HG03066 (cell line): ENCODE data around the gene CEP68.
"Not testable (repeated sequence)": the region's sequence is repeated elsewhere in the genome, so short reads cannot be mapped to it uniquely, and the experiment has no call there.

Experiments
- ATAC-seq: cut with Tn5 transposase; IDR thresholded peaks from one replicate; pipeline ENCODE4 v1.9.1; 2021; ENCODE audit warnings: low read depth; ENCODE audit not compliant: unreplicated experiment

The CEP68 gene

GRCh38 chr2:65030476-65031332 lies 25.5 kb upstream of the CEP68 start:
- no peak for ATAC-seq

DNA sequence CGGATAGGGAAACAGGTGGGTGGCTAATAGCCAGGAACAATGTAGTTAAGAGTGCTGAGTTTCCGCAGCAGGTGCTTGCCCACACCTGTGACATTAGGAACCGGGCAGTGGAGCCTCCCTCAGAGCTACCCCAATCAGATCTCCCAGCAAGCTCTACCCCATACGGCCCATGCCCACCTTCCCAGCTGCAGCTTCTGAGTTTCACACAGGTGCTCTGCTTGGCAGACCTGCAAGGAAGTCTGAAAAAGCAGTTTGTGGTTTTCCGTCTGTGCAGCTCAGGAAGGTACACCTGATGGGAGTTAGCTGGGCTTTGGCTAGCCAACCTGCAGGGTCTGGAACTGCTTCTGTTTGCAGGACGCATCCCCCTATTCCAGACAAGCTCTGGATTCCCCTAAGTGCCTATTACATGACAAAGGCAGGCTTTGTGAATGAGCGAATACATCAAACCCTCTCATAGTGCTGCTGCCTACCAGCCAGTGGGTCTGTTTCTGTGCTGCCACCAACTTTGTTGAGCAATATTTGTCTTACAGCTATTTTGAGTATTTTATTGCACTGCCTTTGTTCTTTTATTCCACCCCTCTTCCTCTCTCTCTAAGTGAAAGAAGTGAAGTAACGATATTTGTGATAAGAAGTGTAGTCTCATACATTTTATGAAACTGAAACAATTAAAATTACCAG lies 24.7 kb upstream of the CEP68 start:
- ATAC-seq = no peak

GRCh38 chr2:65032019-65032975 lies 23.9 kb upstream of the CEP68 start:
- ATAC-seq = no peak

GRCh38 chr2:65033178-65033577 lies 23.0 kb upstream of the CEP68 start:
- ATAC-seq = no peak

- ATAC-seq = not testable (repeated sequence)
Measured at GRCh38 chr2:65033667-65034066, 22.5 kb upstream of the CEP68 start.

DNA sequence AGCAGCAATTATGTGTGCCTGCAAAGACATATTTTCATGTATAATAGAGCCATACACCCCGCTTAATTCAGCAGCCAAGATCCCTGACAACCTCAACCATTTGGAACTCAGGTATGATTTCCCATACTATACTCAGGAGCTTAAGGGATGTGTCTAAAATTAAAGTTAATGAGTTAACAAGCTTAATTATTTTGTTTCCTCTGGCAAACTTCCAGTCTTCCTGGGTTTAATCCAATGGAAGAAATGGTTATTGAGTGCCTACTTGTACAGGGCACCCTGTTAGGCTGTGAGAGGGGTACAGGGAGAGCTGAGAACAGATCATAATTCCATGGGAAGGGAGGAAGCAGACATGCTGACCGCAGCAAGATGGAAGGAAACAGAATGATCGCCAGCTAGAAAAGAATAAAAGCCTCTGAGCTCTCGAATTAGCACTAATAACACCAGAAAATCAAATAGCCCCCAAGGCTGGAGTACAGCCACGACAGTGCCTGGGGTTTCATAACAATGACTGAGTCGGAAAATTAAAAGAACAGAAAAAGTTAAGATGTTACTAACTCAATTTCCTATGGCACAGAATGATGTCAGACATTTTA lies 20.8 kb upstream of the CEP68 start:
- no peak for ATAC-seq

- ATAC-seq = no peak
Measured at GRCh38 chr2:65037178-65037577, 19.0 kb upstream of the CEP68 start.

DNA sequence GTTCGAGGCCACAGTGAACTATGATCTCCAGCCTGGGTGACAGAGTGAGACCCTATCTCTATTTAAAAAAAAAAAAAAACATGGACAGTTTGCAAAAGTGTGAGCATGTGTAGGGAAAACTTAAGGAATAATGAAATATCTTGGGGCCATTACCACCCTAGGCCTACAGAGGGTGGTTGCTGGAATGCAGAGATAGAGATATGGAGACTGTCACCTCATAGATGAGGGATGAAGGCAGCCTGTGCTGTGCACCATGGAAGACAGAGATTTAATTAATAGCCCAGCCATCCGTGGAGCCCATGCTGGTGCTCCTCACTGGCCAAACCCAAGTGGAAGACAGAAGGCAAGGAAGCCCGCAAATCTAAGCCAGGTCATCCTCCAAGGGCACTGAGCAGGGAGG lies 16.6 kb upstream of the CEP68 start:
- ATAC-seq = no peak

- peak; percentile 87 for ATAC-seq
Measured at GRCh38 chr2:65040400-65041261, 15.6 kb upstream of the CEP68 start.

DNA sequence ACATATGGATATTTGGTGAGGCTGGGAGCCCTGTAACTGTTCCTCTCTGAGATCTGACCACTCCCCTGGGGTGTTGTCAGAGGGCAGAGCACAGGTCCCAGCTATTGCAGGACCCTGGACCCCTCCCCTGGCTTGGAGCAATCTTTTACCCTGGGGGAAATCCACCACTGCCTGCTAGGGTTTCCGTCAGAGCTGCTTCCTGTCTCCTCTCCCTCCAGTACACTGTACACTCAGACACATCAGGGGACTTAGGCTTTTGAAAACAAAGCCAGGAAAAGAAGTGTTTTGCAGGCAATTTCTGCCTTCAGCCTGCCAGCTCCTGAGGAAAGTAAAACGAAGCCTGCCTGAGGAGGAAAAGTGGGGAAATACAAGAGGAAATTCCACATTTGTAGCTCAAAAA lies 13.2 kb upstream of the CEP68 start:
- no peak for ATAC-seq

DNA sequence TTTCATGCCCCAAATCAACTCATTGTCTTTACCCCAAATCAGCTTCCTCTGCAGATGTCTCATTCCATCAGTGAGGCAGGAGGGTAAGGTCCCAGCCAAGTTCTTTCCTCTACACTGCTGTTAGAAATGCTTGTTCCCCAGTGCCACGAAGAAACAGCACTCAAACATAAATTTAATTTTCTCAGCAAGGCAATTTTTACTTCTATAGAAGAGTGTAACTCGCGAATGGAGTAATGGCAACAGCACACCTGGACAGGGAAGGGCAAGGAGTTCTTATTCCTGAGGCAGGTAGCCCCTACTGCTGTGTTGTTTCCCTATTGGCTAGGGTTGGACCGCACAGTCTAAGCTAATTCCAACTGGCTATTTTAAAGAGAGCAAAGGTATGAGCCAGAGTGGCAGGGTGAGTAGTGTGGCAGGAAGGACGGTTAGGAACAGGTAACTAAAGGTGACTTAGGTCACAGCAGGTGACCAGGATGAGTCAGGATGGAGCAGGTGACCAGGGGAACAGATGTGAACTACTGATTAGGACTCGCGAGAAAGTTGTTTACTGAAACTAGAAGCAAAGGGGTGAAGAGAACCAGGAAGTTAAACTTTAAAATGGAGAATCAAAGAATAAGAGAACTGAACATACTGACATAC lies 12.0 kb upstream of the CEP68 start:
- ATAC-seq = no peak

DNA sequence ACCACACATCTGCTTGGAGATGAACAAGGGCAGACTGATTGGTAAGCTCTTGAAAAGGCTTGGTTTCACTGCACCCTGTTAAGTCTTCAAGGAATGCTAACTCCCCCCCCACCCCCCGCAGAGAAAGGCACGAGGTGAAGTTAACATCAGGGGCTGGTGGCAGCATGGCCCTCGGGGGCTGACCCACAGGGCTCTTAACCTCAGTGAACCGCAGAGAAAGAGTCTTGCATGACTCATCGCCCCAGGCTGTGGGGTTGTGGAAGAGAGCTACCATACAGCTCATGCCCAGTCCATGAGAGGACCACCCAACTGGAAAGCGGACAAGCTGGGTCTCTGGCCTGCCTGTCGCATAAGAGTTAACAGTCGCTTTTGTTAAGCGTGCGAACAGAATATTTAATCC lies 10.6 kb upstream of the CEP68 start:
- ATAC-seq = no peak

- no peak for ATAC-seq
Measured at GRCh38 chr2:65046633-65047407, 9.4 kb upstream of the CEP68 start.

DNA sequence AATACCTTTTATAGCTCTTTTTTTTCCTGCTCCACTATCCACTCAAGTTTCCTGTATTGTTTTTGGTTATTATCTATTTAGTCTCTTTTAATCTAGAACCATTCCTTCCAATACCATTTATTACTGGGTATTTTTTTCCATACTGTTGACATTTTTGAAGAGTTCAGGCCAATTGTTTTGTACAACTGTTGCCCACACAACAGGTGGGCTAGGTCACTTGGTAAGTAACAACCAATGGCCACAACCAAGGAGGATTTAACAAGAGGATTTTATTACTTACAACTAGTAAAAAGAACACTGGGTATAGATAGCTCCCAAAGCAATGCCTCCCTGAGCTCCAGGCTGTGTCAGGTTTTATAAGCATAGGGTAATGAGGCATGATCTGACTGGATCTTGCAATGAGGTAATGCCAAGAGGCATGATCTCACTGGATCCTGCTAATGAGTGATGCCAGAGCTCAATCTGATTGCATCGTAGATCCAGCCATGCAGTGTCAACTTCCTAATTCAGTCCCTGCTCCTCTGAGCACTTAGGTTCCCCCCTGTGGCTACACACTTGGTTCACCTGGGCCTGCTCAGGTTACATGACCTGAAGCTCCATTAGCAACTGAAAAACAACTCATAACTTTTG lies 7.1 kb upstream of the CEP68 start:
- no peak for ATAC-seq

DNA sequence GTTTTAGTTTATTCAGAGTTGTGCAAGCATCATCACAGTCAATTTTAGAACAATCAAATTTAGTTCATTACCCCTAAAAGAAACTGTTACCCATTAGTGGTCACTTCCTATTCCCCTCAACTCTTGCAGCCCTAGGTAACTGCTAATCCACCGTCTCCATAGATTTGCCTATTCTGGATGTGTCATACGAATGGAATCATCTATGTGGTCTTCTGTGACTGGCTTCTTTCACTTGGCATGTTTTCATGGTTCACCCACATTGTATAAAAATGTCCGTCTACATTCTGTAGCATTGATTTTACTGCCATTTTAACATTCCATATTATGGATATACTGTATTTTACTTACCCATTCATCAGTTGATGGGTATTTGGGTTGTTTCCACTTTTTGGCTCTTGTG lies 5.3 kb upstream of the CEP68 start:
- no peak for ATAC-seq

DNA sequence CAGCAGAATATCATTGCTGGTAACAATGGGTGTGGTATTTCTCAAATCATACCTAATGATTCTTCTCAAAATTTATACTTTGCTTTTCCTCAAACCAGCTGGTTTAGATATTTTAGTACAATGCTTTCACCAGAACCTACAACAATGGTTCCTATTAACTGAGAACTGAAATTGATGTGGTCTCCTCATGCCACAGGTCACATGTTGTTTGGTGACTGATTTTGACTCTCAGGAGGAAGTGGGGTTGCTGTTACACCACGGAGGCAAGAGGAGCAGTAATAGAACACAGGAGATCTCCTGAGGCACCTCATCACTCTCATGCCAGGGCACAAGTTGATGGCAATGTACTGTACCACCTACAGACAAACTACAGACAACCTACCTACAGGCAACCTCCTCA lies 3.0 kb upstream of the CEP68 start:
- ATAC-seq = peak; percentile 45

- ATAC-seq = no peak
Measured at GRCh38 chr2:65054749-65055421, 1.3 kb upstream of the CEP68 start.
